NCI-H510A (cell line): ENCODE measurements around the gene CGB8.
"Not testable (repeated sequence)": the region's sequence is repeated elsewhere in the genome, so short reads cannot be mapped to it uniquely, and the experiment has no call there.

Source experiments
- DNase-seq: peaks from one replicate; lab custom pipeline; 2025; lab: John Stamatoyannopoulos, UW

CGB8 gene

DNA sequence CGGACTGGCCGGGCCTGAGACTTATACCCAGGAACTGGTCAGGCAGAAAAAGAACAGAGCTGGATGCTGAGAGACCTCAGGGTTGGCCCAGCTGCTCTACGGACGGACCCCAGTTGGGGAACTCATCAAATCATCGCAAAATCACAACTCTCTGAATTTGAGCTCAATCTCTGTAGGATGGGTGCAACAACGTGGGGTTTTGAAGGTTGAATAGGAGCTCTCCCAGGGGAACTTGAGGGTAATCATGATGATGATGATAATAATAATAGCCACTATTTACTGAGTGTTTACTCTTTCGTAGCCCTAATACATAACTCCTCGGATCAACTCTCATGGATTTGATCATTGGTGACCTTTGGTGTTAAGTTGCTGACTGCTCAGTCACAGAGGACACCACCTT, 18.6 kb downstream of the CGB8 start:
- DNase-seq = not testable (repeated sequence)

DNA sequence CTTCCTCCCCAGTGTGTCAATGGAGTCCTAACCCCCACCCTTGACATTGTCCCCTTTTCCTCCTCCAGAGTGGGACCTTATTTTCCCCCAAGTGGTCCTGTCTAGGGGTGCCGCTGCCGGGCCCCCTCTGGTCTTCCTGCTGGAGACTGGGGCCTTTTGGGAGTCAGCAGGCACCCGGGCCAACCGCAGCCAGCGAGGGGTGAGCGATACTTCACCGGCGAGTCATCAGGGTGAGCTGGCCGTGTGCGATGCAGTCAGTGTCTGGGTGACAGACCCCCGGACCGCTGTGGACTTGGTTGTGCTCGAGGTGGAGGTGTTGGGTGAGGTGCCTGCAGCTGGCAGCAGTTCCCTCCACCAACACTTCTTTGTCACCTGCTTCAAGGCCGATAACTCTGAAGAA, 19.2 kb downstream of the CGB8 start:
- DNase-seq = not testable (repeated sequence)

DNA sequence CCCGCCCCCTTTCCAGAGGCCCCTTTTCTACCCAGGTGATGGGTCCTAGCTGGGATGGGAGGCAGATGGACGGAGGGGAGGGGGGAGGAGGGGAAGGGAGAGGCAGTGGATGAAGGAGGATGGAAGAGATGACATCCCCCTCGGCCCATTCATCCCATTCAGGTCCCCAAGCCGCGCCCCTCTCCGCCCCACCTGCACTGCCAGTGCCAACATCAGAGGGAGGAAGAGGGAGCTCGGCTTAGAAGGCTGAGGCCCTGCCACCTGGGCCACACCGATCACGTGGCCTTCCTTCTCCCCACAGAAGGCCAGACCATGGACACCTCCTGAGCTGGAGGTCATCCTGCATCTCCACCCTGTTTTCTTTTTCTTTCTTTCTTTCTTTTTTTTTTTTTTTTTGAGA, 20.2 kb downstream of the CGB8 start:
- DNase-seq = not testable (repeated sequence)

DNA sequence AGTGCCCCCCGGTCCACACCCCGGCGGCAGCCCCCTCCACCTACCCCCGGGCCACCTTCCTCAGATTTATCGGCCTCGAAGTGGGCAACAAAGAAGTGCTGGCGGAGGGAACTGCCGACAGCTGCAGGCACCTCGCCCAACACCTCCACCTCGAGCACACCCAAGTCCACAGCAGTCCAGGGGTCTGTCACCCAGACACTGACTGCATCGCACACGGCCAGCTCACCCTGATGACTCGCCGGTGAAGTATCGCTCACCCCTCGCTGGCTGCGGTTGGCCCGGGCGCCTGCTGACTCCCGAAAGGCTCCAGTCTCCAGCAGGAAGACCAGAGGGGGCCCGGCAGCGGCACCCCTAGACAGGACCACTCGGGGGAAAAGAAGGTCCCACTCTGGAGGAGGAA, 23.3 kb downstream of the CGB8 start:
- not testable (repeated sequence) for DNase-seq

DNA sequence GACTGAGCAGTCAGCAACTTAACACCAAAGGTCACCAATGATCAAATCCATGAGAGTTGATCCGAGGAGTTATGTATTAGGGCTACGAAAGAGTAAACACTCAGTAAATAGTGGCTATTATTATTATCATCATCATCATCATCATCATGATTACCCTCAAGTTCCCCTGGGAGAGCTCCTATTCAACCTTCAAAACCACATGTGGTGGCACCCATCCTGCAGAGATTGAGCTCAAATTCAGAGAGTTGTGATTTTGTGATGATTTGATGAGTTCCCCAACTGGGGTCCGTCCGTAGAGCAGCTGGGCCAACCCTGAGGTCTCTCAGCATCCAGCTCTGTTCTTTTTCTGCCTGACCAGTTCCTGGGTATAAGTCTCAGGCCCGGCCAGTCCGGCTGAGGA, 23.8 kb downstream of the CGB8 start:
- DNase-seq = not testable (repeated sequence)

DNA sequence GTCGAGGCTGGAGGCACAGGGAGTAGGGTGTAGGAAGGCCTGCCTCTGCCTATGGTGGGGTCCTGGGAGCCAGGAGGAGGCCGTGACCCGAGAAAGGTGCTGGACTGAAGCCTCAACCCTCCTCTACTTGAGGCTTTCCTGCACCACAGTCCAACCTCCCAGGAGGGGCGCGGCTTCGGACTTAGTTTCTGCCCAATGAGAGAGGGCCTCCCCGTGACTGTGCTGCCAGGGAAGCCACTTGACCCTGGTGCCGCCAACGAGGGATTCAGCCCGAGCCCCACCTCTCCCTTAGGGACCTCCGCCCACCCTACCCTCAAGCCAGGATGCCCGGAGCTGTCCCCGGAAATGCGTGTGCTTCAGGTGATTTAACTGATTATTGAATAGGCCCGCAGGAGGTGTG, 24.7 kb downstream of the CGB8 start, which contains the start of gene CGB3:
Gene CGB3, minus strand, starts transcription at position 101 of the 400 bp plus-strand sequence. CDS start 362 bp downstream, outside the sequence.
- not testable (repeated sequence) for DNase-seq

DNA sequence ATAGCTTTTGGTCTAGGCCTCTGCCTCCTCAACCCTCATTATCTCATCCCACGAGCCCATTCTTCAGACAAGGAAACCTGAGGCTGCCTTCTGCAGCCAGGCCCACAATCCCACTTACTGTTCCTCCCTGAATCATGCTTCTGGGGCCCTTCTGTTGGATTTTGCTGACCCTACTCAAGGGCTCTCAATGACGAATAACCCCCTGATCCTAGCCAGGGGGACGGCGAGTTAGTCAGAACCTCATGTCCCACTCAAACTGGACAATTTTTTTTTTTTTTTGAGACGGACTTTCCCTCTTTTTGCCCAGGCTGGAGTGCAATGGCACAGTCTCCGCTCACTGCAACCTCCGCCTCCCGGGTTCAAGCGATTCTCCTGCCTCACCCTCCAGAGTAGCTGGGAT, 26.8 kb downstream of the CGB8 start:
- DNase-seq = no peak

DNA sequence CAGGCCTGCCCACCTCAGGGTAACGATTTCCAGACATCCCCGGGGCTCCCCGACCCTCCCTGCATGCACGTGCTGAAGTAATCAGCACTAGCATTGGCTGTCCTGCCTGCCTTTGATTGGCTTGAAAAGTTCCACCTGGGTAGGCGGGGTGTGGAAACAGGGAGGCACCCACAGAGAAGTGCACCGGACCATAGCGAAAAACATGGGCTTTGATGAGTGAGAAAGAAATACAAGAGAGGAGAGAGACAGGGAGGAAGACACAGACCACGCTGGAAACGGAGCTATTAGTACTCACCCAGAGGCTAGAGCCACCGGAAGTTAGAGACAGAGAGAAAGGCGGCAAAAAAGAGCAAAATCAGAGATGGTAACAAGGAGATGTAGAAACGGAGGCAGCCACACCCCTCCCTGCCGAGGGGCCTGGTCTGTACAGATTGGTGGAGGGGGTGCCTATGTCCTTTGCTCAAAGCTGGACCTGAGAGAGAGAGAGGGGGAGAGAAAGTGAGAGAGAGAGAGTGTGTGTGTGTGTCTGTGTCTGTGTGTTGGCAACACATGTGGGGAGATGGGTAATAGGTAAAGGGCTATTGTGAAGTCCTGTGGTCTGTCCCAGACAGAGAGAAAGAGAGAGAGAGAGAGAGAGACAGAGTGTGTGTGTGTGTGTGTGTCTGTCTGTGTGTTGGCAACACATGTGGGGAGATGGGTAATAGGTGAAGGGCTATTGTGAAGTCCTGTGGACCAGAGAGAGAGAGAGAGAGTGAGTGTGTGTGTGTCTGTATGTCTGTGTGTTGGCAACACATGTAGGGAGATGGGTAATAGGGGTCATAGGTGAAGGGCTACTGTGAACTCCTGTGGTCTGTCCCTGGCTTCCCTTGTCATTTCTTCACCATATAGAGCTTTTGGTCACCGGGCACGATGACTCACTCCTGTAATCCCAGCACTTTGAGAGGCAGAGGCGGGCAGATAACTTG, 27.7 kb downstream of the CGB8 start:
- DNase-seq = no peak

DNA sequence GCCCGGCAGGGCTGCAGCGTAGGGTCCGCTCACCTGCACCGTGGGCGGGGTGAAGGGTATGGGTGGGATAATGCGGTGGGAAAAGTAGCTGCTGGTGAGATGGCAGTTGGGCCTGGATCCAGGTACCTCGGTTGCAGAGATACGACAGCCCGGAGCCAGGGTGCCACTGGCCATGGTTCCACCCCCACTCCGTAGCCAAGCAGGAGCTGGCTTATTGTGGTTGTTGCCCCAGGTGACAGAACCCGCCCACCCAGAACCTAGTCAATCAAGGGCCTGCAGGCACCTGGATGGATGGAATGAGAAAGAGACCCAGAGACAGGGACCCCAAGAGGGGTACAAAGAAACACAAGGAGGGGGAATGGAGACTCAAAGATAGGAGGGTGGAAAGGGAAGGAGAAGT, 28.6 kb downstream of the CGB8 start:
- DNase-seq = no peak

DNA sequence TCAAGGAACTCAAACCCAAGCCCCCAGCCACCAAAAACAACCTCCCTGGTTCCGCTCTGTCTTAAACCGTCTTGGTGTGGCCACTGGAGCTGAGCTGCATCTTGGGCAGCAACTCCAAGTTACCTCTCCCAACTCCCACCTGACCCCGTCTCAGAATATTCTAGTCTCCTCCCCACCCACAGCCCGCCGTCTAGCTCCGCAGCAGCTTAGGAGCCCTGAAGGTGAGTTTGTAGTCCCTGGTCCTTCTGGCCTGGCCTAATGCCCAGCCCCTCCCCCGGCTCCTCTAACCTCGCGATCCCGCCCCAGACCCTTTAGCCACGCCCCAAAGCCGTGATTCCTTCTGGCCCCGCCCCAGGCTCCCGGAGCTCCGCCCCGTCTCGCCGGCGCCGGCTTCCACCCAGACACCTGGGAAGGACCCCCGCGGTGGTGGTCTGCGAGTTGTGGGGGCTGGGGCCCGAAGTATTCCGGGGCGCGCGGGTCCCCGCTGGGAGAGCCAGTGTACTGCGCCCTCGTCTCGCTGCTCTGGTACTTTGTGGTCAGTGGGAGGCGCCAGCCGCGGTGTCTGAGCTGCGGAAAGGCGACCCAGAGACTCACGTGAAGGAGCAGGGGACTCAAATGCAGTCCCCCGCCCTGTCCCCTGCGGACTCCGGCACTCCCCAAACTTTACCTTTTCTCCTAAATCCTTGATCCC, 29.5 kb downstream of the CGB8 start:
- no peak for DNase-seq

DNA sequence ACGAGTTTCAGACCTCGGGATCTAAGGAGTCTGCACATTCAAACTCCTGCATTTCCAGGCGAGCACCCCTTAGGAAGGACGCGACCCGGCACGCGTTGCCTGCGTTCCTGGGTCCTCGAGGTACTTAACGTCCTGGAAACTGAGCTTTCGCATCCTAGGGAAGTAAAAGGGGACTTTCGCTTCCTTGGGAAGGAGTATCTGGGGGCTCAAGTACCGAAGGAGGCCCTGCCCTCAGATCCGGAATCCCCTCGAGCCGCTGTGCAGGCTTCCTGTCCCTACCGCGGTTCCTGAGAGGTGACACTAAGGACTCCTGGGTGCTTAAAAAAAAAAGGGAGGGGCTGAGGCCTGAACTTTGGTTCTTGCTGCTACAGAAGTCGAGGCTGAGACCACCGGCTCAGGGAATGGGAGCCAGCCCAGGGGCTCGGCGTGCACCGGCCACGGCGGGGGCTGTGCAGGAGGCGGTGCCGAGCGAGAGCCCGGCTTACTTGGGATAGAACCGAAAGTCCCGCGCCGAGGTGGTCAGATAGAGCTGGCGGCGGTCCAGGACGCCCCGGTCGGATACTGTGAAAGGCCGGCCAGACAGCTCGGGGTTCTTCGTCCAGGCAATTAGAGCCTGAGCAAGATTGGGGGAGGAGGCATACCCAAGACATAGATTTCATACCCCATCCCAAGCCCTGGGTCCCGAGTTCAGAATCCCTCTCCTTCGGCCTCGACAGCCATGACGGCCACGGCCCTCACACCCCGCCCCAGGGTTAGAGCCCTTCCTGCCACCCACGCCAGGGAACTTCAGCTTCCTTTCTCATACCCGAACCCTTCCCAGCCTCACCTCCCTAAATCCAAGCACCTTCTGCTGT, 30.3 kb downstream of the CGB8 start:
- DNase-seq = not testable (repeated sequence)

DNA sequence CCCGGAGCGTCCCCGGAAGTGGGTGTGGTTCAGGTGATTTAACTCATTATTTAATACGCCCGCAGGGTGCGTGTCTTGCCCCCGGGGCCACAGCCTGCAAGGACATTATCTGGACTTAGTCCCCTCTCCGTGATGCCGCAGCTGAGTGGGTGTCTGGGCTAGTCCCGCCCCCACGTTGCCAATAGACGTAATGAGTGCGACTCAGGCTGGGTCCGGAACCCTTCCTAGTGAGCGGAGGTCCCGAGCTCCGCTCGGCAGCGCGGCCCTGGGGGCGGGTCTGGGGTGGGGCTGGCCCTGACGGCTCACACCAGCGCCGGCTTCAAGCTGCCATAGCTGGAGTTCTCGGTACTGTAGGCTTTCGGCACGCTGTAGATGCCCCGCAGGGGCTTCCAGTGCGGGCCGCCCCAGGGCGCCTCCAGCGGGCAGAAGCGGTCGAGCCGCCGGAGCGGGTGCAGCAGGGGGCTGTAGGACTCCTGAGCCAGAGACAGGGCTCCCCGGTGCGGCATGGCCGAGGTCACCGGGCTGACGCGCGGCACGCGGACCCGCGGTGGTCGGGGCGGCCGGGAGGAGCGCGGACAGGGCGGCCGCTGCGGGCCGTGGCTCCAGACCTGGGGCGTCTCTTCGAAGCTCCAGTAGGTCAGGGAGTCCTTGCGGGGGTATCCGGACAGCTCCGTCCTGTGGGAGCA, 31.1 kb downstream of the CGB8 start:
- no peak for DNase-seq

DNA sequence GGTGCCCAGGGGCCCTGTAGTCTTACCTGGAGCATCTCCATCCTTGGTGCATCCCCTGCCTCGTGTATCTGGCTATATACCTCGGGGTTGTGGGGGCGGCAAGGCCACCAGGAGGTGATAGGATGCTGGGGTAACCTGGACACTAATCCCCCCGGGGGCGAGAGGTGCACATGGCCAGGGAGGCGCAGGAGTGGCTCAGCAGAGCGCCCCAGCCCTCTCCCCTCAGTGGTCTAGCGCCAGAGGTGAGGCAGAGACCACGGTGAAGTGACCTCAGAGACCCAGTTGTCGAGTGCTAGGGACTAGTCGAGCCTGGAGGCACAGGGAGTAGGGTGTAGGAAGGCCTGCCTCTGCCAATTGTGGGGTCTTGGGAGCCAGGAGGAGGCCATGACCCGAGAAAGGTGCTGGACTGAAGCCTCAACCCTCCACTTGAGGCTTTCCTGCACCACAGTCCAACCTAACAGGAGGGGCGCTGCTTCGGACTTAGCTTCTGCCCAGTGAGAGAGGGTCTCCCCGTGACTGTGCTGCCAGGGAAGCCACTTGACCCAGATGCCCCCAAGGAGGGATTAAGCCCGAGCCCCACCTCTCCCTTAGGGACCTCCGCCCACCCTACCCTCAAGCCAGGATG, 31.8 kb downstream of the CGB8 start, which contains the start of gene LHB:
Gene LHB, minus strand, starts transcription at position 51 of the 625 bp plus-strand sequence. Its CDS starts 10 bp downstream, at position 41.
- DNase-seq = no peak

DNA sequence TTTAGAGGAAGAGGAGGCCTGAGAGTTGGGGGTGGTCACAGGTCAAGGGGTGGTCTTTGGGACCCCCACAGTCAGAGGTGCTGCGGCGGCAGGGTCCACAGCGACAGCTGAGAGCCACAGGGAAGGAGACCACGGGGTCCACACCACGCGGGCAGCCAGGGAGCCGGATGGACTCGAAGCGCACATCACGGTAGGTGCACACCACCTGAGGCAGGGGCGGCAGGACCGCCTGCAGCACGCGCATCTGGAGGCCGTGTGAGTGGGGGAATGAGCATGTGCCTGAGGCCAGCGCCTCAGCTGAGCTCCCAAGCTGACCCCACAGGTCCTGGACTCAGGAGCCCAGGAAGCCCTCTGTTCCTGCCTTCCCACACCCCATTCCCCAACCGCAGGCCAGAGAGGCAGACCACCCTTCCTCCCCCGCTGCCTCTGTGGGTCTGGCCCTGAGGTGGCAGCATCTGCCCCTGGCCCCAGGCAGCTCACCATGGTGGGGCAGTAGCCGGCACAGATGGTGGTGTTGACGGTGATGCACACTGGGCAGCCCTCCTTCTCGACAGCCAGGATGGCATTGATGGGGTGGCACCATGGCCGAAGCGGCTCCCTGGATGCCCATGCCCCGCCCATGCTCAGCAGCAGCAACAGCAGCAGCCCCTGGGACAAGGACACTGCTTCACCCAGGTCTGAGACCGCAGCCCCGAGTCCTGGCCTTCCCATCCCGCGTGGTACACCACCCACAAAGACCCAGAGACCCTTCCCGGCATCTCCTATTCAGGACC, 32.7 kb downstream of the CGB8 start:
- DNase-seq = no peak

DNA sequence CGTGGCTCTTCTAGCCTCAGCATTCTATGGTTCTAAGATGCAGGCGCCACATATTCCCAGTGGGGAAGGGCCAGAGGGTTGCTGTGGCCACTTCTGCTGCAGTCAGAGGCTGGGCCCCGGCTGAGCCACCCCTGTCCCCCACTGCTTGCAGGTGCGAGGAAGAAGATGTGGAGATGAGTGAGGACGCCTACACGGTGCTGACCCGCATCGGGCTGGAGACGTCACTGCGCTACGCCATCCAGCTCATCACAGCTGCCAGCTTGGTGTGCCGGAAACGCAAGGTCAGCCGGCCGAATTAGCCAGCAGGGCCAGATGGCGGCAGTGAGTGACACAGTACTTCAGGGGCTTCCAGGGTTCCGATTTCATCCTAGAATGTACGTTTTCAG, 34.0 kb downstream of the CGB8 start:
- no peak for DNase-seq

DNA sequence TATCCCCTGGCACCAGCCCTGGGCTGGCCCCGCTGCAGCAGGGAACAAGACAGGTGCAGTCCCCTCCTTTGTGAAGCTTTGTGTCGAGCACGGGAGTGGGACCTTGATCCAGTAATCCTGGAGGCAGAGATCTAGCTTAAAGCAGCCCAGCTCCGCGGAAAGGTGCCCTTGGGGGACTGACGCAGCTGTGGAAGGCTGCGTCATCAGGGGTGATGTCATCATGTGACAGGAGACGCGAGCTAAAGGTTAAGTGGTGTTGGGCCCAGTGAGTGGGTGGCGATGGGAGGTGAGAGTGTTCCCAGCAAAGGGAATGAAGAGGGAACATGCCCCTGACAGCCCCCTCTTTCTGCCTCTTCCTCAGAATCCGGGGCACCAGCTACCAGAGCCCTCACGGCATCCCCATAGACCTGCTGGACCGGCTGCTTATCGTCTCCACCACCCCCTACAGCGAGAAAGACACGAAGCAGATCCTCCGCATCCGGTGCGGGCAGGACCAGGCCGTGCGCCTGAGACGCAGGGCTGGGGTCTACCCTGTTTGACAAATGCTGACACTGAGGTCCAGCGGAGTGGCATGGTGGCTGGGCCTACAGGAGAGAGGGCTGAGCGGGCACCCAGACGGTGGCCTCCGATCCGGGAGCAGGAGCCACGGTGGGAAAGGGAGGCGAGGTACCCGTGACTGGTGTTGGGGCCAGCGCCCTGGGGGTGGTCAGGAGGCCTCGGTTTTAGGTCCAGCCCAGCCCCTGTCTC, 34.6 kb downstream of the CGB8 start:
- no peak for DNase-seq

DNA sequence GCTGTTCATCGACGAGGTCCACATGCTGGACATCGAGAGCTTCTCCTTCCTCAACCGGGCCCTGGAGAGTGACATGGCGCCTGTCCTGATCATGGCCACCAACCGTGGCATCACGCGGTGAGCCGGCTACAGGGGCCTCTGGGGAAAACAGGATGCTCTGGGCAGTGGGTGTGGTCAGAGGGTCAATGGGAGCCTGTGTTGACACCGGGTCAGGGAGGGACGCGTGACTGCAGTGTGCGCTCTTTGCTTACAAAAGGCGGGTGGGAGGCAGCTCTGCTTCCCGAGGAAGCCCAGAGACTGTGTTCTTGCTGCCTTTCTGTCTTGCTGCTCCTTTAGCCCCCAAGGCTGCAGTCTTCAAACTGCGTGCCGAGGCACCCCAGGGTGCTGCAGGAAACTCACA, 37.7 kb downstream of the CGB8 start:
- no peak for DNase-seq

DNA sequence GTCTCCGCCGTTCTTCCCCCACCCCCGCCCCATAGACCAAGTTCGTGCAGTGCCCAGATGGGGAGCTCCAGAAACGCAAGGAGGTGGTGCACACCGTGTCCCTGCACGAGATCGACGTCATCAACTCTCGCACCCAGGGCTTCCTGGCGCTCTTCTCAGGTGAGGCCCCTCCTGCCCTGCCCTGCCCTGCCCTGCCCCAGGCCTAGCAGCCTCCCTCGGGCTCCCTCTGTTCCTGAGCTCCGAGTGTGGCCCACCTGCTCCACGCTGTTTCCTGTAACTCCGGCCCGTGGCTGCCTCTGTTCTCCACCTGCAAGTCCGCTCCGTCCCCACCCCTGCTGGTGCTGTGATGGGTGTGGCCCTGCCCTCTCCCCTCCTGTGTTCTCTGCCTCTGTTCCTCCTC, 38.5 kb downstream of the CGB8 start:
- DNase-seq = no peak

DNA sequence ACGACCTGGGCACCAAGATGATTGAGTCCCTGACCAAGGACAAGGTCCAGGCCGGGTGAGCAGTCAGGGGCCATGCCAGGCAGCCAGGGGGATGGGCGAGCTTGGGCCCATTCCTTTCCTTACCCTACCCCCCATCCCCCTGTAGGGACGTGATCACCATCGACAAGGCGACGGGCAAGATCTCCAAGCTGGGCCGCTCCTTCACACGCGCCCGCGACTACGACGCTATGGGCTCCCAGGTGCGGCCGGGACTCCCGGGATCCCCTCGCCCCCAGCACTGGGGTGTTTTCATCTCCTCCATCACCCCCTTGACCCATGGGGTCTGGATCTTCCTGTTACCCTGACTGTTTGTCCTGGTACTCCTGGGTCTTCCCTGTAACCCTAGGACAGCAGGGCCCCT, 39.1 kb downstream of the CGB8 start:
- DNase-seq = no peak
